OCI-LY3 (cell line): ENCODE data around the gene MAD1L1.

Experiments
- H2AFZ ChIP-seq: fragments of 200-600, 300-600 bp; shearing (Covaris generic); 2 replicates; pipeline ENCODE4 v1.6.0; 2014; ENCODE audit warnings: antibody characterized with exemption, low read depth, low read length
- H3K27ac ChIP-seq: fragments of 200-600, 300-600 bp; sonication (generic); 2 replicates; pipeline ENCODE4 v1.5.1; 2014; ENCODE audit warnings: mild to moderate bottlenecking, low read length, moderate library complexity, mixed read lengths
- H3K27me3 ChIP-seq: fragments of 200-600, 300-600 bp; sonication (generic); 2 replicates; pipeline ENCODE4 v1.6.1; 2014; ENCODE audit warnings: low read depth, low read length, mixed read lengths
- H3K36me3 ChIP-seq: fragments of 200-600, 300-600 bp; sonication (generic); replicated peaks from 2 replicates; pipeline ENCODE3; 2014; ENCODE audit warnings: low read depth, low read length, mixed read lengths
- H3K4me1 ChIP-seq: fragments of 300-600, 200-600 bp; sonication (generic); 2 replicates; pipeline ENCODE4 v1.6.1; 2014; ENCODE audit warnings: low read length, mixed read lengths
- H3K4me2 ChIP-seq: fragments of 200-600, 300-600 bp; sonication (generic); 2 replicates; pipeline ENCODE4 v1.6.1; 2014; ENCODE audit warnings: low read length, mixed read lengths
- H3K4me3 ChIP-seq: fragments of 300-600, 200-600 bp; sonication (generic); 2 replicates; pipeline ENCODE4 v1.5.1; 2014; ENCODE audit warnings: antibody characterized with exemption, mild to moderate bottlenecking, low read length, moderate library complexity
- H3K79me2 ChIP-seq: fragments of 300-600, 200-600 bp; shearing (Covaris generic); 2 replicates; pipeline ENCODE4 v1.6.1; 2014; ENCODE audit warnings: mild to moderate bottlenecking, low read length, mixed read lengths
- H3K9ac ChIP-seq: fragments of 300-600, 200-600 bp; shearing (Covaris generic); 2 replicates; pipeline ENCODE4 v1.6.0; 2014; ENCODE audit warnings: mild to moderate bottlenecking, low read length, moderate library complexity
- H3K9me3 ChIP-seq: fragments of 200-600, 300-600 bp; shearing (Covaris generic); 2 replicates; pipeline ENCODE4 v1.6.1; 2014; ENCODE audit warnings: low read length, mixed read lengths; ENCODE audit not compliant: insufficient read depth
- H4K20me1 ChIP-seq: fragments of 200-600, 300-600 bp; sonication (generic); 2 replicates; pipeline ENCODE4 v1.6.1; 2016; ENCODE audit warnings: low read length, mixed read lengths; ENCODE audit not compliant: insufficient read depth
- CTCF ChIP-seq: fragments of 200-600, 300-600 bp; sonication (generic); IDR thresholded peaks from 2 replicates; pipeline ENCODE4 v1.5.1; 2014; ENCODE audit warnings: antibody characterized with exemption, low read length, low read depth
- EZH2phosphoT487 ChIP-seq: fragments of 200-600 bp; shearing (Covaris generic); IDR thresholded peaks from 2 replicates; pipeline ENCODE4 v1.6.1; 2018; ENCODE audit warnings: antibody characterized with exemption, mixed run types, low read depth

The MAD1L1 gene

GRCh38 chr7:2242541-2243429, 10.0 kb upstream of the MAD1L1 start:
- H3K9me3 ChIP-seq: no peaks in the 10 kb centered on the region
- H2AFZ ChIP-seq: no peak overlapping the region; the same call in 1 of the 2 replicates
- peak overlapping the region; percentile 92 for H3K9ac ChIP-seq
- peak overlapping the region; percentile 96 for H3K4me3 ChIP-seq
- peaks cover 17% of the 10 kb centered on the region for H3K36me3 ChIP-seq
- H3K4me1 ChIP-seq: peaks cover 18% of the 10 kb centered on the region
- H3K79me2 ChIP-seq: peaks cover 42% of the 10 kb centered on the region
- TF ChIP-seq CTCF (no peak), EZH2phosphoT487 (no peak)
- no peaks in the 10 kb centered on the region for H4K20me1 ChIP-seq
- H3K27ac ChIP-seq: peak overlapping the region; percentile 53
- H3K27me3 ChIP-seq: no peaks in the 10 kb centered on the region
- H3K4me2 ChIP-seq: peak overlapping the region; percentile 94

- H3K4me1 ChIP-seq: peaks cover 26% of the 10 kb centered on the region
- no peaks in the 10 kb centered on the region for H3K27me3 ChIP-seq
- H3K36me3 ChIP-seq: peaks cover 20% of the 10 kb centered on the region
- peak within 1 kb of the TSS; percentile 96 for H3K4me3 ChIP-seq
- no peaks in the 10 kb centered on the region for H4K20me1 ChIP-seq
- H3K79me2 ChIP-seq: peaks cover 43% of the 10 kb centered on the region
- H3K27ac ChIP-seq: peak within 1 kb of the TSS; percentile 53
- no peak within 1 kb of the TSS; the same call in 1 of the 2 replicates for H2AFZ ChIP-seq
- H3K9ac ChIP-seq: peak within 1 kb of the TSS; percentile 92
- no peaks in the 10 kb centered on the region for H3K9me3 ChIP-seq
- peak within 1 kb of the TSS; percentile 94 for H3K4me2 ChIP-seq
- TF ChIP-seq CTCF (no peak), EZH2phosphoT487 (no peak)
Observed at GRCh38 chr7:2241580-2242540, 9.1 kb upstream of the MAD1L1 start, which contains the start of the genes MRM2 and NUDT1. Gene MRM2, minus strand, starts transcription at chr7:2242205. Its CDS starts 36 bp downstream, at chr7:2242169. Gene NUDT1, plus strand, starts transcription at chr7:2242226. Its CDS starts 2,349 bp downstream, at chr7:2244575.

GRCh38 chr7:2239242-2239641, 6.5 kb upstream of the MAD1L1 start:
- Histone ChIP-seq H3K36me3 (peaks cover 40% of the 10 kb centered on the region), H3K9me3 (no peaks in the 10 kb centered on the region), H3K4me1 (peaks cover 32% of the 10 kb centered on the region), H3K4me2 (no peak overlapping the region), H4K20me1 (no peaks in the 10 kb centered on the region), H3K4me3 (no peak overlapping the region), H3K9ac (no peak overlapping the region), H3K27ac (no peak overlapping the region), H3K27me3 (no peaks in the 10 kb centered on the region), H2AFZ (no peak overlapping the region), H3K79me2 (peaks cover 51% of the 10 kb centered on the region)
- no peak for TF ChIP-seq EZH2phosphoT487
- TF ChIP-seq CTCF: no peak
